A673 (cell line): ENCODE measurements around the gene ALPK3.

Source experiments
- EZH2 ChIP-seq: fragments of 200-600 bp; sonication (generic); IDR thresholded peaks from 2 replicates; pipeline ENCODE4 v1.6.1; 2017; ENCODE audit warnings: borderline replicate concordance, low read depth, mild to moderate bottlenecking, mixed read lengths, antibody characterized with exemption, low read length; ENCODE audit not compliant: poor library complexity, severe bottlenecking
- TF ChIP-seq, protein P1 (sequence below): fragments of 300-800, 200-600 bp; sonication (generic); conservative IDR thresholded peaks from 2 replicates; pipeline ENCODE4 v1.5.1; 2017; ENCODE audit warnings: low read depth, mild to moderate bottlenecking, antibody characterized with exemption, low read length, moderate library complexity, mixed read lengths

DNA sequence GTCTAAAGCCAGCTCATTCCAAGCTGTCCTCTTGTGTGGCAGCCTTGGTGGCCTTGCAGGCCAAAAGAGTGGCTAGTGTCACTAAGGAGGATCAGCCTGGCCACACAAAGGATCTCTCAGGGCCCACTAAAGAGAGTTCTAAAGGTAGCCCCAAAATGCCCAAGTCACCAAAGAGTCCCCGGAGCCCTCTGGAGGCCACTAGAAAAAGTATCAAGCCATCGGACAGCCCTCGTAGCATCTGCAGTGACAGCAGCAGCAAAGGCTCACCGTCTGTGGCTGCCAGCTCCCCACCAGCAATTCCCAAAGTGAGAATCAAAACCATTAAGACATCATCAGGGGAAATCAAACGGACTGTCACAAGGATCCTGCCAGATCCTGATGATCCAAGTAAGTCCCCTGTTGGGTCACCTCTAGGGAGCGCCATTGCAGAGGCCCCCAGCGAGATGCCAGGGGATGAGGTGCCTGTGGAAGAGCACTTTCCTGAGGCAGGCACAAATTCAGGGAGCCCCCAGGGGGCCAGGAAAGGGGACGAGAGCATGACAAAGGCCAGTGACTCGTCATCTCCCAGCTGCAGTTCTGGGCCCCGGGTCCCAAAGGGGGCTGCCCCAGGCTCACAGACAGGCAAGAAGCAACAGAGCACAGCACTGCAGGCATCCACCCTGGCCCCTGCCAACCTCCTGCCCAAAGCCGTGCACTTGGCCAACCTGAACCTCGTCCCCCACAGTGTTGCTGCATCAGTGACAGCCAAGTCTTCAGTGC lies 33.5 kb upstream of the ALPK3 start:
- TF ChIP-seq, protein P1, sequence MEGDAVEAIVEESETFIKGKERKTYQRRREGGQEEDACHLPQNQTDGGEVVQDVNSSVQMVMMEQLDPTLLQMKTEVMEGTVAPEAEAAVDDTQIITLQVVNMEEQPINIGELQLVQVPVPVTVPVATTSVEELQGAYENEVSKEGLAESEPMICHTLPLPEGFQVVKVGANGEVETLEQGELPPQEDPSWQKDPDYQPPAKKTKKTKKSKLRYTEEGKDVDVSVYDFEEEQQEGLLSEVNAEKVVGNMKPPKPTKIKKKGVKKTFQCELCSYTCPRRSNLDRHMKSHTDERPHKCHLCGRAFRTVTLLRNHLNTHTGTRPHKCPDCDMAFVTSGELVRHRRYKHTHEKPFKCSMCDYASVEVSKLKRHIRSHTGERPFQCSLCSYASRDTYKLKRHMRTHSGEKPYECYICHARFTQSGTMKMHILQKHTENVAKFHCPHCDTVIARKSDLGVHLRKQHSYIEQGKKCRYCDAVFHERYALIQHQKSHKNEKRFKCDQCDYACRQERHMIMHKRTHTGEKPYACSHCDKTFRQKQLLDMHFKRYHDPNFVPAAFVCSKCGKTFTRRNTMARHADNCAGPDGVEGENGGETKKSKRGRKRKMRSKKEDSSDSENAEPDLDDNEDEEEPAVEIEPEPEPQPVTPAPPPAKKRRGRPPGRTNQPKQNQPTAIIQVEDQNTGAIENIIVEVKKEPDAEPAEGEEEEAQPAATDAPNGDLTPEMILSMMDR: peak; percentile 25; the same call in 1 of the 2 replicates
- no peak for TF ChIP-seq EZH2
